GM20431 (cell line): ENCODE measurements around the gene SBF2.
"Not testable (repeated sequence)": the region's sequence is repeated elsewhere in the genome, so short reads cannot be mapped to it uniquely, and the experiment has no call there.

Experiments used
- in situ Hi-C: fragments of 300-500 bp; cut with MseI, MboI; formaldehyde crosslinking; loops from one replicate; pipeline ENCODE4 v1.15.0; 2020; ENCODE audit warnings: low sequenced_read_pairs; ENCODE audit not compliant: unreplicated experiment

Gene SBF2

DNA sequence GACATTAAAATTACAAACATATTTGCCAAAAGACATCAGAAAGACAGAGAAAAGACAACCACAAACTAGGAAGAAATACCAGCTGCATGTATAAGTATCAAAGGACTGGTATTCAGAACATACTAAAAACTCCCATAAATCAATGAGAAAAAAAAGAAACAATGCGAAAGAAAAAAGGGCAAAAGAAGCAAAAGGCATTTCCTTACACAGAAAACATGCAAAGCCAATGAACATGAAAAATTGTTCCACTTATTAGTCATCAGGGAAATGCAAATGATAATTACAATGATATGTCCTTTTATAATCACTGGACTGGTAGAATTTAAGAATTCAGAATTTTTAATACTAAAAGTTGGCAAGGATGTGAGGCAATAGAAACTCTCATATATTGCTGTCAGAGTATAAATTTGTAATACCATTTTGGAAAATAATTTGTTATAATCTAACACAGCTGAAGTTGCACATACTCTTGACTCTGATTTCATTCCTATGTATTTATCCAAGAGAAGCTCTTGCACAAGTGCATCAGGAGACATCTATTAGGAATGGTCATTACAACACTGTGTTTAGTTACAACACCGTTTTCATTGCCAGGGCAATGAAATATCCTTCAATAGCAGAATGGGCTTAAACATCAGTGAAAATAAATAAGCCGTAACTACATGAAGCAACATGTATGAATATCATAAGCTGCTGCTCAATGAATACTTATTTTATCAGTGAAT, 350.5 kb downstream of the SBF2 start:
- in situ Hi-C loops, result no loop called here

- in situ Hi-C loops, result no loop called here
Measured at GRCh38 chr11:9941991-9942390, 352.0 kb downstream of the SBF2 start.

DNA sequence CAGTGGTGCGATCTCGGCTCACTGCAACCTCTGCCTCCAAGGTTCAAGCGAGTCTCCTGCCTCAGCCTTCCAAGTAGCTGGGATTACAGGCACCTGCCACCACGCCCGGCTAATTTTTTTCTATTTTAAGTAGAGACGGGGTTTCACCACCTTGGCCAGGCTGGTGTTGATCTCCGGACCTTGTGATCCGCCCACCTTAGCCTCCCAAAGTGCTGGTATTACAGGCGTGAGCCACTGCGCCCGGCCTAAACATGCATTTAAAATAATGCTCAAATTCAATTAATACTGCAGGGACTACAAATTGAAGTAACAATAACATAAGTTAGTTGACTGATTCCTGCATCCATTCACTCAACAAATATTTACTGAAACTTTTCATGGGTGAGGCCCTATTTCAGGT, 354.9 kb downstream of the SBF2 start:
- in situ Hi-C loops, result not testable (repeated sequence)

- in situ Hi-C loops, result no loop called here
Measured at GRCh38 chr11:9936754-9937153, 357.3 kb downstream of the SBF2 start.

GRCh38 chr11:9932843-9933242, 361.2 kb downstream of the SBF2 start:
- in situ Hi-C loops, result not testable (repeated sequence)

GRCh38 chr11:9930562-9931331, 363.3 kb downstream of the SBF2 start:
- in situ Hi-C loops, result not testable (repeated sequence)

DNA sequence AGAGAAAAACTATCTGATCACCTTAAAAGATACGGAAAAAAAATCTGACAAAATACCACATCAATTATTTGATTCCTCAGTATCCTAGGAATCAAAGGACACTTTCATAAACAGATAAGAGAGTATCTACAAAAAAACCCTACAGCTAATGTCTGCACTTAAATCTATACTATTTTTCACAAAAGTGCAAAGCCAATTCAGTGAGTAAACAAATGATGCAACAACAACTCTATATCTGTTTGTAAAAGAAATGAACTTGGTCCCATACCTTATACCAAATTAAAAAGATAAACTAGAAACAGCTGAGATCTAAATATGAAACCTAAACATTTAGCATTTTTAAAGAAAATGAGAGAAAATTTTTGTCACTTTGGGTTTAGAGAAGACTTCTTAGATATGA, 366.3 kb downstream of the SBF2 start:
- in situ Hi-C loops, result no loop called here

GRCh38 chr11:9923280-9923679, 370.7 kb downstream of the SBF2 start:
- in situ Hi-C loops, result no loop called here

- in situ Hi-C loops, result no loop called here
Measured at GRCh38 chr11:9922806-9923205, 371.2 kb downstream of the SBF2 start.

- in situ Hi-C loops, result no loop called here
Measured at GRCh38 chr11:9916480-9916879, 377.5 kb downstream of the SBF2 start.

- in situ Hi-C loops, result no loop called here
Measured at GRCh38 chr11:9914064-9914463, 380.0 kb downstream of the SBF2 start.

DNA sequence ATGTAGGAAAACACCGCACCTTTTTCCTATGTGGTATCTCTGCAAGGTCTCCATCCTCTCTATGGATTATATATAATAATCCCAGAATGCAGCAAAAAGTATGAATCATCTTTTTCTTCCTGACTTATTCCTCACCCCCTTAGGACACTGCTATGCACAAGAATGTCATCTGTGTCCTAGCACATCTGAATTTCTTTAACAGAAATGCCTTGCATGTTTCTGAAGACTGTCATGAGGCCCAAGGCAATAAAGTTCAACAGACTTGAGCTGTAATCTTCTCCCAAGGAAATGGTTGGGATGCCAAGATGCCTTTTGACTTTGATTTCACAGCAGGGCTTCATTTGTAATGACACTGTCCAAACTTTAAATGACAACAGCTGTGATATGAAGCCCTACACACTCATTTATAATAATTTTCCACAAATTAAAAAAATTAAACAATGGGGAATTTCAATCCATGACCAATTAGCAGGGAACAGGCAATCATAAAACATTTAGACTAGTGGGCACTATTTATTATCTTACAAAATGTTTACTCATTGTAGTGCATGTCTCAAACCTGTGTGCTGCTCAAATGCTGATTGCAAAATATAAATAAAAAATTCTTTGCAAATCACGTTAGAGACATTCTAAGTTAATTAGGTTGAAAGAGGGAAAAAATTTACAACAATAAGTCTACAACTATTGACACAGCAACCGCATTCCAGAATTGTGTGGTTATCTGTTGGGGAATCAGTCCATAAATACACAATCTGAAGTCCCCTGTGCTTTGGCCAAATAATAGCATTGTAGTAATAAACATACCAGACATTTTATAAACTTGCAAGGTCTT, 387.8 kb downstream of the SBF2 start:
- in situ Hi-C loops, result no loop called here

- in situ Hi-C loops, result no loop called here
Measured at GRCh38 chr11:9905501-9905951, 388.5 kb downstream of the SBF2 start.

- in situ Hi-C loops, result no loop called here
Measured at GRCh38 chr11:9903579-9903978, 390.4 kb downstream of the SBF2 start.

GRCh38 chr11:9901943-9902342, 392.1 kb downstream of the SBF2 start:
- in situ Hi-C loops, result no loop called here

DNA sequence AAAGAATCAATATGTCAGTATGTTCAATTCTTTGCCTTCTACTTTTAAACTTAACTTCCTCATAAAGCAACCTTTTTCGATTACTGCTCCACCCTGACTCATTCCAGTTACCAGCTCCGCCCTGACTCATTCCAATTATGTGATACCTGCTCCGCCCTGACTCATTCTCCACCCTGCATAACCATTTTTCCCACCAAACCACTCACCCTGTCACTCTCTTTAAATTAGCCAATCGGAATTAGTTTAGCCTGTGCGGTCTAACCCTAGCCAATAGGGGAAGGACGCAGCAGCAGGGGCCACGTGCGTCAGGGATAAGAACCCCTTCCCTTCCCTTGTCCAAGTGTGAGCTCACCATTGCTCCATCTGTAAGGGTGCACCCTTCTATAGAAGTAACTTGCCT, 393.8 kb downstream of the SBF2 start:
- in situ Hi-C loops, result not testable (repeated sequence)

DNA sequence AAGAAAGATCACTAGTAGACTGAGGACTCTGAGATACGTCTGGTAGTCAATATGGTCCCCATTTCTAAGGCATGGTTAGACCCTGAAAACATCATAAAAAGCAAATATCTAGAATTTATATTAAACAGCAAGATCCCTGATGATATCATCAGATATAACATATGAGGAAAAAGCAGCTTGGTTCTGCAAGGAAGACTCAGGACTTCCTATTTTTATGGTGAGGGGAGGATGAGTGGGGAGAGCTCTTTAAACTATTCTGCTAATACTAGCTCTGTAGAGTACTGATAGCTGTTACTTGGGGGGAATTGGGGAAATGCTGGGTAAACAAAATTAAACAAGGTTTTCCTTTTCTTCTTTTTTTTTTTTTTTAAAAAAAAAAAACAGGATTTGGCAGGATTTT, 394.3 kb downstream of the SBF2 start:
- in situ Hi-C loops, result no loop called here

- in situ Hi-C loops, result no loop called here
Measured at GRCh38 chr11:9896902-9897301, 397.1 kb downstream of the SBF2 start.

DNA sequence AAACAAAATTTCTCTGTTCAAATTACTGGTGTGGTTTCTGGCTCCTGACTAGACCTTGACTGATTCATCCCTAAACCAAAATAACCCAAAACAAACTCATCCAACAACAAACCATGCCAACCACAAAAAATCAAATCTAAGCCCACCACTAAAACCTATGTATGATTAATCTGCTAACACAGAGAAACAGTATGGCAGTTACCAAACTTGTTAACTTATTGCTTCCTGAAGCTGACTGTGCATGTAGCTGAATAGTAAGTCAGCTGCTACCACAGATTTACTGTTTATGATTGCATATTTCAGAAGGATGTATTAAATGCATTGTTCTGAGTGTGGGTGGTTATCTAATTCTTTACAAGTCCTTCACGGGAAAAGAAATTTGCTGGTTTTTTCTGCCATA, 399.0 kb downstream of the SBF2 start:
- in situ Hi-C loops, result no loop called here

- in situ Hi-C loops, result no loop called here
Measured at GRCh38 chr11:9893474-9893873, 400.5 kb downstream of the SBF2 start.

DNA sequence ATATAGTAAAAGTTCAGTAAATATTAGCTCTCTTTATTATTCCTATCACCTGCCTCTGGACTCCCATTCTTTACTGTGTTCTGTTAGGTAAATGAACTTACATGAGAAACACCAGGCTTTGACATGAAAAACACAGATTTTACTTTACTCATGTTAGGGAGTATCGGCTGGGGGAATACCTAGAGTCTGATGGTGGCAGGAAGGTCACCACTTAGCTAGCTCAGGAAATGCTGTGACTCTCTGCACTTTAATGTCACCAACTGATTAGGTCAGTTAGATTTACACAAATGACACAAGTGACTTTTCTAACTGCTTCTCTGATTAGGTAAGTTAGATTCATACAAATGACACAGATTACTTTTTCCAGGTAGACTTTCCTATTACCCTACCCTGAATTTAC, 405.1 kb downstream of the SBF2 start:
- in situ Hi-C loops, result no loop called here
